HG02885 (cell line): Measurements from ENCODE around the gene CLSTN2.

Experiments used
- ATAC-seq: cut with Tn5 transposase; IDR thresholded peaks from one replicate; pipeline ENCODE4 v1.9.1; 2021; ENCODE audit warnings: mild to moderate bottlenecking; ENCODE audit not compliant: unreplicated experiment, poor library complexity

The CLSTN2 gene

DNA sequence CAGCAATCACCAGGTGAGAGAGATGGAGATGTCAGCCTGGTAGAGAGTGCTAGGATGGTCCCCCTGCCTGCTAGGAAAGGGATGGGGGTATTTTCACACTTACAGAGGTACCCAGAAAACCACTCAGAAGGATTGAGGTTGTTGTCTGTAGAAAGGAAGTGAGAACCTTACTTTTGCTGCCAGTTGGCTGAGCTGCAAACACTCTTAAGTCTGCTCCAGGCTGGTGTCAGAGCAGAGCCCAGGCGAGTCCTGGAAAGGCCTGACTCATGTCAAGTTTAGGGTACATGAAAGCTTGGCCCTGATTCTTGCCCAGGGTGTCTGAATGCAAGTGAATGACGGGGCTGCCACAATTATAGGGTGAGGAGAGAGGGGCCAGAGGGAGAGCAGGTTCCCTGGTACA lies 528.4 kb downstream of the CLSTN2 start:
- no peak for ATAC-seq

DNA sequence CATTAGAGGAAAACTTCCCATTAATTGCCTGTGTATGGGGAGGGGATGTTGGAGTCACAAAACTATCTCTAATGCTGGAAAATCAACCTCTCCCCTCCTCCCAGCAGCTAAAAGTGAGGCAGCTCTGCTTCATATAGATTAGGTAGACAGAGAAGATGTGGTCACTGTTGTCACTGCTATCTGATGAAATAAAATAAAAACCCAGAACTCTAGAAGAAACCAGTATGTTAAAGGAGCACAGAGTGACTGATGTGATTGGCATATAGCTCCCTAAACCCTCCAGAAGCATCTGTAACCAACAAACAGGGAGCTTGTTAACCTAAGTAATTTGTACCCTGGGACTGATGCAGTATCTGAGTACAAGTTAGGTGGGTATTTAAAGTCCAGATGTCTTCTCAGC lies 531.0 kb downstream of the CLSTN2 start:
- ATAC-seq: no peak

DNA sequence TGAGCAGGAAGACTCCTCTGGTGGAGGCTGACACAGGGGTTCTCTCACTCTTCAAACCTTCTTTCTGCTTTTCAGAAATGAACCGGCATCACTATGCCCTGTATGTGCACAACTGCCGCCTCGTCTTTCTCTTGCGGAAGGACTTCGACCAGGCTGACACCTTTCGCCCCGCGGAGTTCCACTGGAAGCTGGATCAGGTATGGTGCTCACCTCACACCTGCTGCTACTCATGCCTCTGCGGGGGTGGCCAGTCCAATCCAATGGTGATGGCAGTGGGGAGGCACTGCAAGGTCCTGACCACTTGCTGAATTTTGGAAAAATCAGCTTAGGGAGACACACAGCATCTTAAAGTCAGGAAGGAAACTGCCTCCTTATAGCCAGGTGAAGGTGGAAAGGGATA lies 531.5 kb downstream of the CLSTN2 start:
- ATAC-seq: no peak

GRCh38 chr3:140467104-140467577 lies 532.2 kb downstream of the CLSTN2 start:
- no peak for ATAC-seq

- ATAC-seq: no peak
Observed at GRCh38 chr3:140467796-140468315, 532.9 kb downstream of the CLSTN2 start.

DNA sequence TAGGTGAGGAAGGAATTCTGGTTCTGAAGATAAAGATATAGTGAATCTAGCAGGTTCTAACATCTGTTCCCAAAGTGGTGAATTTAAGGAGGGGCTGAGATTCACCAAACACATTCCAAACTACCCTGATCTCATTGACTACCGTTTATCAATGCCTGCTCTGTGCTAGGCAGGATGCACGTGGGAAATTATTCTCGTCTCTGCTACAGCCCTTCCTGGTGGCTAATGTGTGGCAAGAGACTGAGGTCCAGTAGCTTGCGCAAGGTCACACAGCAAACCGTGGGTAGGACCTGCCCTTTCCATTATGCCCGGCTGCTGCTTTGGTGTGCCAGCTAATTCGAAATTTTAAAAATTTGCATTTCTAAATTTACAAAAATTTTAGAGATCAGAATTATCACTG lies 533.4 kb downstream of the CLSTN2 start:
- ATAC-seq: no peak

DNA sequence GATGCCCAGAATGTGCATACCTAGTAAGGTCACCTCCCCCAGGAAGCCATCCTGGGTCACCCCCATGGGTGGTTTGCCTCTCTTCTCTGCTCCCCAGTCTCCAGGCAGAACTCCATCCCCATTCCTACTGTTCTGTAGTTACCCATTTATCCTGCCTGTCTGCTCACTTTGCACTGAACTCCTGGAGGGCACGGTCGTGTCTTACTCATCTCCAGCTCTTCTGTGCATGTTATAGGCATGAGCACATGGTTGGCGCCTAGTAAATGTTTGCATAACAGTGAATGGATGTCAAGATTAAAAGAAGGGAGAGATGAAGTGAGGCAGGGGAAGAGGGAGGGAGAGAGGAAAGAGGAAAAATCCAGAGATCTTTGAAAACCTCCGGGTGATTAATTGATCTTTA lies 534.5 kb downstream of the CLSTN2 start:
- no peak for ATAC-seq

GRCh38 chr3:140470211-140470610 lies 535.2 kb downstream of the CLSTN2 start:
- ATAC-seq: no peak

DNA sequence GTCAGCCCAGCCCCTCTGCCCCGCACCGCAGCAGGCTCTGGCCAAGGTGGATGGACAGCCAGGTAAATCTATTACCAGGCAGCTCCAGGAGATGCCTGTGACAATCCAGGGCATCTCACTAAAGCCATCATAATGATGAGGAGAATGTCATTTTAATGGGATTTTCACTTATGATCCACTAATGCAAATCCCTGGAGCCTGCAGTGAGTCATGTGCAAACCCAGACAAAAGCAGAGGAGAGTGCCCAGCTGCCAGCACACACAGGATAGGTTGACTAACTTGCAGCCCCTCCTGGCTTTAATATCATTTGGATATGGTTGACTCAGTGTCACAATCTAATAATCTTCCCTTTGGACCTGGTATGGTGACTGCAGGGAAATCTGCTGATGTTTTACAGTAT lies 536.0 kb downstream of the CLSTN2 start:
- ATAC-seq: no peak

- no peak for ATAC-seq
Observed at GRCh38 chr3:140472306-140473020, 537.5 kb downstream of the CLSTN2 start.

DNA sequence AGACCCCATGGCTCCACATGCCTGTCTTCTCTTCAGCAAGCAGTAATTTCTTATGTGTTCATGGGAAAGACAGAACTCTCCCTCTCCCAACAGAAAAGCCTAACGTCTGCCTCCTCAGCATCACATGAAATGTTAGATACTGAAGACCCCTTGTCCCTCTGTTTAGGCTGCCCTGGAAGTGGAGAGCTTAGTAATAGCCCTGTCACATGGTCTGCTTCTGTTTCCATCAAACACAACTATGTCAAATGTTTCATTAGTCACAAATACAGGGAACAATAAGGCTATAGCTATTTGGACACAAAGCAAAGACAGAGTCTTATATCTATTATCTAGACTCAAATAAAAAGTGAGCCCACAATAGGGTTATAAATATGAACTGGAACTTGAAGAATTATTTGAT lies 552.6 kb downstream of the CLSTN2 start:
- no peak for ATAC-seq

GRCh38 chr3:140493271-140493670 lies 558.3 kb downstream of the CLSTN2 start:
- ATAC-seq: no peak

DNA sequence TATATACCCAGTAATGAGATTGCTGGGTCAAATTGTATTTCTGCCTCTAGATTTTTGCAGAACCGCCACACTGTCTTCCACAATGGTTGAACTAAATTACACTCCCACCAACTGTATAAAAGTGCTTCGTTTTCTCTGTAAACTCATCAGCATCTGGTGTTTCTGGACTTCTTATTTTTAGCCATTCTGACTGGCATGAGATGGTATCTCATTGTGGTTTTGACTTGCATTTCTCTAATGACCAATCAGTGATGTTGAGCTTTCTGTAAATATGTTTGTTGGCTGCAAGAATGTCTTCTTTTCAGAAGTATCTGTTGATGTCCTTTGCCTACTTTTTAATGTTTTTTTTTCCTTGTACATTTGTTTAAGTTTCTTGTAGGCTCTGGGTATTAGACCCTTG lies 560.0 kb downstream of the CLSTN2 start:
- no peak for ATAC-seq

GRCh38 chr3:140497331-140497730 lies 562.3 kb downstream of the CLSTN2 start:
- no peak for ATAC-seq

- no peak for ATAC-seq
Observed at GRCh38 chr3:140499114-140499757, 564.3 kb downstream of the CLSTN2 start.

DNA sequence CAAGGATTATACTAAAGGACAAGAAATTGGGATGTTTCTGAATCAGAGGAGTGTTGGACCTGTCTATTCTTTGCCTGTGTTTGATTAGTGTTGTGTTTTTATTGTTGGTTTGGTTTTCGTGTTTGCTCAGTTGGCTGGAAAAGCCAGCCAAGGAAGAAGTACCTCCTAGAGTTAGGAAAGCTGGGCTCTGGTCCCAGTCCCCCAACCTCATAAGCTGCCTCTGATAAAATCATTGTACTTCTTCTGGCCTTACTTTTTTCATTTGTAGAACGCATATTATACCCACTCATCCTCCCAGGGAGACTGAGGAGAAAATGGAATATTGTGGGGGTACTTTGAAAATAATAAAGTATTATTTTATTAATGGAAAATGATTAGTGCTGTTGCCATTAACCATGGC lies 565.5 kb downstream of the CLSTN2 start:
- ATAC-seq: no peak

GRCh38 chr3:140501061-140501769 lies 566.2 kb downstream of the CLSTN2 start:
- no peak for ATAC-seq

GRCh38 chr3:140501770-140502364 lies 566.9 kb downstream of the CLSTN2 start:
- ATAC-seq: no peak

GRCh38 chr3:140505213-140505612 lies 570.2 kb downstream of the CLSTN2 start:
- peak; percentile 76 for ATAC-seq

DNA sequence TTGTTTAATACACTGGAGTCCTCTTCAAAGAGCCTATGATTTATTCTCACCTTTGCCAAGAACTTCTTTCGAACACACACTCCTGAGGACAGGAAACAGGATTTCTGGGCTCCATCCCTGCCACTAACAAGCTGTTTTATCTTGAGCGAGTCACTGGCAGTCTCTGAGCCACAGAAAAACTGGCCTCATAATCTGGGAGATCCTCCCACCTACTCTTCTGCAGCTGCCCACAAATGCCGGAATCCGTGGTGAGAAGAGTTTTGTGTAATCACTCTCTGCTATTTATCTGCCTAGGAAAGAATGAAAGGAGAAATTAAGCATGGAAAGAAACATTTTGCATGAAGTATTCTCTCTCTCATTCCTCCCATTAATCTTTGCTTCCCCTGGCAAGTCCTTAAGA lies 570.9 kb downstream of the CLSTN2 start:
- no peak for ATAC-seq

DNA sequence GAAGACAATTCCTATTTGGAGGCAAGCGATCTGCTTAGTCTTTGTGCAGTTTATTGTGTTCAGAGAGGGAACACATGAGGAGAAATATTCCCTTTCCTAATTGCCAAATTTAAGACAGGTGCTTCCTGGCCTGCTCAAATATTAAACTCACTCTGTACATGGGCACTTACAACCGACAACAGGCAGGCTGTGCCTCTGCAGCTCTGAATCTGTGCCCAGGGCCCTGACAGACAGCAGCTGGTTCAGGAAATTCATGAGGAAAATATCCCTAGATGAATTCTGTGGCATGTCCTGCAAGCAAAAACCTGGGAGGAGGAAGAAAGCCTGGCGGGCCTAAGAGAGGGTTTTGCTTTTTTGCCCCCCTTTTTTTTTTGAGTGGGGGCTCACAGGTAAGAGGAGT lies 573.6 kb downstream of the CLSTN2 start:
- no peak for ATAC-seq
